ENCODE results near the gene CTNND2. TPM values are rescaled to one million over a fixed set of nuclear protein-coding genes. Genes with fewer than 3 reads are reported as not detected.

The CTNND2 gene
- total and polyA plus RNA-seq, 4 donors = 0.03 to 1.0 (median 0.27) TPM

GRCh38 chr5:11655681-11656080, 248.6 kb downstream of the CTNND2 start:
- no peak for DNase-seq
- no peak for ATAC-seq (ENCODE audit: low FRiP score)
- H3K9me3 ChIP-seq (ENCODE audit: control insufficient read depth, low read length) = peaks cover 7% of the 10 kb centered on the region
- H3K27ac ChIP-seq (ENCODE audit: low read depth in 1 of 2, low read length in 2 of 2) = no peak overlapping the region
- no peaks in the 10 kb centered on the region for H3K36me3 ChIP-seq (ENCODE audit: control insufficient read depth in 1 of 2, insufficient read depth in 2 of 2, low read length in 1 of 2)
- no peak overlapping the region for H3K4me3 ChIP-seq (ENCODE audit: low read length in 2 of 2)
- intact Hi-C loops (cut with DNase I) = no loop called here
- no peaks in the 10 kb centered on the region for H3K27me3 ChIP-seq (ENCODE audit: control insufficient read depth in 1 of 2, insufficient read depth in 2 of 2, low read length in 1 of 2)
- 88 to 90% methylated on average over 4 of the region's 4 CpGs for WGBS, 2 donors
- no peaks in the 10 kb centered on the region for H3K4me1 ChIP-seq (ENCODE audit: control insufficient read depth in 1 of 2, insufficient read depth in 2 of 2, low read length in 2 of 2)

DNA sequence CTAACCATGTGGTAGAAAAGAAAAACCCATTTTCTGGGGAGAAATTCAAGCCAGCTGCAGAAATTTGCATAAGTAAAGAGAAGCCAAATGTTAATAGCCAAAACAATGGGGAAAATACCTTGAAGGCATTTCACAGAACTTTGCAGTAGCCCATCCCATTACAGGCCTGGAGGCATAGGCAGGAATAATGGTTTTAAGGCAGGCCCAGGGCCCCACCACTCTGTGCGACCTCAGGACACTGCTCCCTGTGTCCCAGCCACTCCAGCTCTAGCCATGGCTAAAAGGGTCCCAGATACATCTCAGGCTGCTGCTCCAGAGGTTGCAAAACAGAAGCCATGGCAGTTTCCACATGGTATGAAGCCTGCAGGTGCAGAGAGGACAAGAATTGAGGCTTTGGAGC, 253.3 kb downstream of the CTNND2 start:
- Histone ChIP-seq H3K27me3 (ENCODE audit: control insufficient read depth in 1 of 2, insufficient read depth in 2 of 2, low read length in 1 of 2) (no peaks in the 10 kb centered on the region), H3K4me3 (ENCODE audit: low read length in 2 of 2) (no peak overlapping the region), H3K4me1 (ENCODE audit: control insufficient read depth in 1 of 2, insufficient read depth in 2 of 2, low read length in 2 of 2) (no peaks in the 10 kb centered on the region), H3K36me3 (ENCODE audit: control insufficient read depth in 1 of 2, insufficient read depth in 2 of 2, low read length in 1 of 2) (no peaks in the 10 kb centered on the region), H3K27ac (ENCODE audit: low read depth in 1 of 2, low read length in 2 of 2) (no peak overlapping the region), H3K9me3 (ENCODE audit: control insufficient read depth, low read length) (peaks cover 7% of the 10 kb centered on the region)
- WGBS, 2 donors = 53 to 68% methylated on average over 1 of the region's 1 CpG
- DNase-seq (no peak), ATAC-seq (ENCODE audit: low FRiP score) (no peak)
- intact Hi-C loops (cut with DNase I) = no loop called here

GRCh38 chr5:11646141-11646540, 258.1 kb downstream of the CTNND2 start:
- Histone ChIP-seq H3K27me3 (ENCODE audit: control insufficient read depth in 1 of 2, insufficient read depth in 2 of 2, low read length in 1 of 2) (no peaks in the 10 kb centered on the region), H3K4me1 (ENCODE audit: control insufficient read depth in 1 of 2, insufficient read depth in 2 of 2, low read length in 2 of 2) (no peaks in the 10 kb centered on the region), H3K27ac (ENCODE audit: low read depth in 1 of 2, low read length in 2 of 2) (no peak overlapping the region), H3K4me3 (ENCODE audit: low read length in 2 of 2) (no peak overlapping the region), H3K36me3 (ENCODE audit: control insufficient read depth in 1 of 2, insufficient read depth in 2 of 2, low read length in 1 of 2) (no peaks in the 10 kb centered on the region), H3K9me3 (ENCODE audit: control insufficient read depth, low read length) (peaks cover 2% of the 10 kb centered on the region)
- DNase-seq = no peak
- intact Hi-C loops (cut with DNase I) = no loop called here
- no peak for ATAC-seq (ENCODE audit: low FRiP score)
- 45 to 49% methylated on average over 3 of the region's 3 CpGs for WGBS, 2 donors

GRCh38 chr5:11642438-11642837, 261.8 kb downstream of the CTNND2 start:
- Histone ChIP-seq H3K9me3 (ENCODE audit: control insufficient read depth, low read length) (peaks cover 1% of the 10 kb centered on the region), H3K4me1 (ENCODE audit: control insufficient read depth in 1 of 2, insufficient read depth in 2 of 2, low read length in 2 of 2) (no peaks in the 10 kb centered on the region), H3K27ac (ENCODE audit: low read depth in 1 of 2, low read length in 2 of 2) (no peak overlapping the region), H3K4me3 (ENCODE audit: low read length in 2 of 2) (no peak overlapping the region), H3K36me3 (ENCODE audit: control insufficient read depth in 1 of 2, insufficient read depth in 2 of 2, low read length in 1 of 2) (no peaks in the 10 kb centered on the region), H3K27me3 (ENCODE audit: control insufficient read depth in 1 of 2, insufficient read depth in 2 of 2, low read length in 1 of 2) (no peaks in the 10 kb centered on the region)
- intact Hi-C loops (cut with DNase I) = no loop called here
- DNase-seq = no peak
- WGBS, 2 donors = 61 to 73% methylated on average over 3 of the region's 3 CpGs
- no peak for ATAC-seq (ENCODE audit: low FRiP score)

DNA sequence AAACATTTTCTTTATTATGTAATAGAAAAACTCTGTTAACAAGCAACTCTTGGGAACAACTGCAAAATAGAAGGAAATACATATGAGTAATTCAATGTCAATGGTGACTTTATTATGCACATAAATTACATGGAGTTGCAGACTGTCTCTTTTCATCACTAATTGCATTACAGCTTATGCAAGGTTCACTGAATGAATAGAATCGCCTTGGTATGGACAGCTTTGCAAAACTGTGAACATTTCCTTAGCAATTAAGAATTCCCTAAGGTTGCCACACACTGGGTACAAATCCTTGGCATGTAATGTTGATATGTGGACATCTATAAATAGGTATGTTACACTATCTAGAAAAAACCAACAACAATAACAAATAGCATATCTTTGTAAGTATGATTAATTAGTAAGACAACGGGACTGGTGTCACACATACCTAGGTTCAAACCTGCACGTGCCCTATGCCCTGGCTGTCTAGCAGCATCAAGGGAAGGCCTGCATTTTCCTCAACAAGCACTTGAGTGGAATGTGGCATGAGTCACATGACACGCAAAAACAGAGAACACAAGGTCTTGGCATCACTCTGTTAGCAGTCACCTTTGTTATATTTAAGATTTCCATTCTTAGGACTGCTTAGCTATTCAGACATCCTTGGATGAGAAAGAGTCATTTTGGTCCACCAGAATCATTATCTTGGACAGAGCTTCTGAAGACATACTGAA, 263.9 kb downstream of the CTNND2 start:
- Histone ChIP-seq H3K27ac (ENCODE audit: low read depth in 1 of 2, low read length in 2 of 2) (no peak overlapping the region), H3K4me1 (ENCODE audit: control insufficient read depth in 1 of 2, insufficient read depth in 2 of 2, low read length in 2 of 2) (no peaks in the 10 kb centered on the region), H3K4me3 (ENCODE audit: low read length in 2 of 2) (no peak overlapping the region), H3K27me3 (ENCODE audit: control insufficient read depth in 1 of 2, insufficient read depth in 2 of 2, low read length in 1 of 2) (no peaks in the 10 kb centered on the region), H3K36me3 (ENCODE audit: control insufficient read depth in 1 of 2, insufficient read depth in 2 of 2, low read length in 1 of 2) (no peaks in the 10 kb centered on the region), H3K9me3 (ENCODE audit: control insufficient read depth, low read length) (peaks cover 1% of the 10 kb centered on the region)
- ATAC-seq (ENCODE audit: low FRiP score) (no peak), DNase-seq (no peak)
- intact Hi-C loops (cut with DNase I) = no loop called here
- WGBS, 2 donors = 78% methylated on average over 4 of the region's 4 CpGs

DNA sequence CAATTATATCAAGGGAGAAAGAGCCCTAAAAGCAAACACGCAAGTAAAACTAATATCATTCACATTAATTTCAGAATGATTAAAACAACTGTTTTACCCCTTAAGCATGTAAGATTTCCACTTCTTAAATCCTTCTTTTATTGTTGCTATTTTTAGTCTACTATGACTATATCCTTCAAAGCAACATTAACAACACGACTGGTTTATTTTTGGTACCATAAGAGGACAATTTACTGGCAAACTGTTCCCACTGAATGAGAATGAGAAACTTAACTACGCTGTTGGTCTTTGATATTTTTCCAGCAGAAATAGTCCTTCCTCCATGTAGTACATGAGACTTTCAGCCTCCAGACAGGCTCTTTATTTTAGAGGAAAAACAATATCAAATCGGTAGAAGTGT, 281.5 kb downstream of the CTNND2 start:
- intact Hi-C loops (cut with DNase I) = no loop called here
- Histone ChIP-seq H3K27me3 (ENCODE audit: control insufficient read depth in 1 of 2, insufficient read depth in 2 of 2, low read length in 1 of 2) (no peaks in the 10 kb centered on the region), H3K4me1 (ENCODE audit: control insufficient read depth in 1 of 2, insufficient read depth in 2 of 2, low read length in 2 of 2) (no peaks in the 10 kb centered on the region), H3K9me3 (ENCODE audit: control insufficient read depth, low read length) (no peaks in the 10 kb centered on the region), H3K36me3 (ENCODE audit: control insufficient read depth in 1 of 2, insufficient read depth in 2 of 2, low read length in 1 of 2) (no peaks in the 10 kb centered on the region), H3K27ac (ENCODE audit: low read depth in 1 of 2, low read length in 2 of 2) (no peak overlapping the region), H3K4me3 (ENCODE audit: low read length in 2 of 2) (no peak overlapping the region)
- DNase-seq (no peak), ATAC-seq (ENCODE audit: low FRiP score) (no peak)
- WGBS, 2 donors = 50 to 56% methylated on average over 4 of the region's 4 CpGs

DNA sequence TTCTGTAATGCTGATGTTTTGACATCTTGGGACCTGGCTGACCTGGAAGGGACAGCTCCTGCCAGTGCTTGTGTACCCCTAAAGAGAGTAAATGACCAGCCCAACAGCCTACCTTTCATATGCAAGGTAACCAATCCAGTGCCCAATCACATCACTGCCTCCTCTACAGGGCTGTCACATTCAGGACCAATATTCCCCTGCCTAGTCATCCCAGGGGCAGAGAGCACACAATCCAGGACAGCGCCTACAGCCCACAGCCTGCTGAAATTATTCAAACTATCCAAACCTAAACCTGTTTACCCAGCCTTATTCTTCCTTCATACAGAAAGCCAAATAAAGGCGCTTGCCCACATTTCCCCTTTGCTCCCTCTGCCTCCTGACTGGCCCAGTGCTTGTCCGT, 284.1 kb downstream of the CTNND2 start:
- WGBS, 2 donors = 71 to 72% methylated on average over 3 of the region's 3 CpGs
- no peak for ATAC-seq (ENCODE audit: low FRiP score)

GRCh38 chr5:11619339-11620024, 284.8 kb downstream of the CTNND2 start:
- intact Hi-C loops (cut with DNase I) = no loop called here

More for the DNA sequence above, 284.1 kb downstream of the CTNND2 start:
- no peaks in the 10 kb centered on the region for H3K9me3 ChIP-seq (ENCODE audit: control insufficient read depth, low read length)
- no peaks in the 10 kb centered on the region for H3K4me1 ChIP-seq (ENCODE audit: control insufficient read depth in 1 of 2, insufficient read depth in 2 of 2, low read length in 2 of 2)
- no peaks in the 10 kb centered on the region for H3K27me3 ChIP-seq (ENCODE audit: control insufficient read depth in 1 of 2, insufficient read depth in 2 of 2, low read length in 1 of 2)
- no peak overlapping the region for H3K4me3 ChIP-seq (ENCODE audit: low read length in 2 of 2)
- H3K36me3 ChIP-seq (ENCODE audit: control insufficient read depth in 1 of 2, insufficient read depth in 2 of 2, low read length in 1 of 2) = no peaks in the 10 kb centered on the region
- DNase-seq = no peak
- H3K27ac ChIP-seq (ENCODE audit: low read depth in 1 of 2, low read length in 2 of 2) = no peak overlapping the region
- intact Hi-C loops (cut with DNase I) = no loop called here

DNA sequence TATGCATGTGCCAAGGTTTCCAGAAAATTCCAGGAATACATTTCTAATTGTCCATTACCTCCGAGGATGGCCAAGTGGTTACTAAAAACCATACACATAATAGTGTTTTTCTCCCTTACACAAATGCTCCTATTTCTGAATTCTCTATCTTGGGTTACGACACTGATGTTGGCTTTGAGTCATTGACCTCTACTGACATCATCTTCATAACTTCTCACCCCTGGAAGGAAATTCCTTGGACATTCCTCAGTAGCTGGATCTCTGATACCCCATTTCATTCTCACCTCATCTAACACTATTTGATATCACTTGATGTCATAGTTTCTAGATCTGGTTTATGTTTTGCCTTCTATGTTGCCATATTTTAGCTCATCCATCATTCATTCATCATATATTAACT, 287.2 kb downstream of the CTNND2 start:
- DNase-seq (no peak), ATAC-seq (ENCODE audit: low FRiP score) (no peak)
- Histone ChIP-seq H3K4me1 (ENCODE audit: control insufficient read depth in 1 of 2, insufficient read depth in 2 of 2, low read length in 2 of 2) (no peaks in the 10 kb centered on the region), H3K9me3 (ENCODE audit: control insufficient read depth, low read length) (no peaks in the 10 kb centered on the region), H3K36me3 (ENCODE audit: control insufficient read depth in 1 of 2, insufficient read depth in 2 of 2, low read length in 1 of 2) (no peaks in the 10 kb centered on the region), H3K27me3 (ENCODE audit: control insufficient read depth in 1 of 2, insufficient read depth in 2 of 2, low read length in 1 of 2) (no peaks in the 10 kb centered on the region), H3K27ac (ENCODE audit: low read depth in 1 of 2, low read length in 2 of 2) (no peak overlapping the region), H3K4me3 (ENCODE audit: low read length in 2 of 2) (no peak overlapping the region)
- intact Hi-C loops (cut with DNase I) = no loop called here
- 66 to 76% methylated on average over 2 of the region's 2 CpGs for WGBS, 2 donors

More at GRCh38 chr5:11619339-11620024, 284.8 kb downstream of the CTNND2 start:
- no peak for ATAC-seq (ENCODE audit: low FRiP score)
- no peak for DNase-seq
- Histone ChIP-seq H3K4me3 (ENCODE audit: low read length in 2 of 2) (no peak overlapping the region), H3K27me3 (ENCODE audit: control insufficient read depth in 1 of 2, insufficient read depth in 2 of 2, low read length in 1 of 2) (no peaks in the 10 kb centered on the region), H3K36me3 (ENCODE audit: control insufficient read depth in 1 of 2, insufficient read depth in 2 of 2, low read length in 1 of 2) (no peaks in the 10 kb centered on the region), H3K9me3 (ENCODE audit: control insufficient read depth, low read length) (no peaks in the 10 kb centered on the region), H3K4me1 (ENCODE audit: control insufficient read depth in 1 of 2, insufficient read depth in 2 of 2, low read length in 2 of 2) (no peaks in the 10 kb centered on the region), H3K27ac (ENCODE audit: low read depth in 1 of 2, low read length in 2 of 2) (no peak overlapping the region)
- 29 to 38% methylated on average over 1 of the region's 1 CpG for WGBS, 2 donors
